Panc1 (cell line): ENCODE data around the gene CNPY4.

Source experiments
- CTCF ChIP-seq: fragments of 450-650 bp; IDR thresholded peaks from 2 replicates; pipeline ENCODE4 v1.5.1; 2017; ENCODE audit warnings: mild to moderate bottlenecking
- POLR2AphosphoS5 ChIP-seq: IDR thresholded peaks from 2 replicates; pipeline ENCODE4 v1.6.1; 2012; ENCODE audit warnings: mild to moderate bottlenecking, low read depth, low read length, moderate library complexity
- REST ChIP-seq, 2 experiments: IDR thresholded peaks; 2 replicates each; pipeline ENCODE4 v1.6.1; 2011 to 2012; ENCODE audit warnings: low read depth in 2 of 2, control low read depth in 1 of 2, low read length in 1 of 2, mild to moderate bottlenecking in 1 of 2, moderate library complexity in 1 of 2; ENCODE audit not compliant: insufficient read depth in 1 of 2
- SIN3A ChIP-seq: IDR thresholded peaks from 2 replicates; pipeline ENCODE4 v1.6.1; 2012; ENCODE audit warnings: low read depth, mild to moderate bottlenecking, low read length, moderate library complexity, borderline replicate concordance; ENCODE audit not compliant: insufficient read depth
- TCF7L2 ChIP-seq: IDR thresholded peaks from 2 replicates; pipeline ENCODE4 v1.6.1; 2011; ENCODE audit warnings: mild to moderate bottlenecking, low read depth, low read length, inconsistent platforms

- TF ChIP-seq CTCF (no peak), POLR2AphosphoS5 (no peak), TCF7L2 (no peak), REST (IDR thresholded peaks at IDR 0.05; ENCODE audit: insufficient read depth in 1 of 2, low read depth in 2 of 2, low read length in 1 of 2) (no peak), SIN3A (no peak)
Observed at GRCh38 chr7:100132126-100132525, 12.7 kb downstream of the CNPY4 start.
